ENCODE measurements around the gene FCGR3A. TPM values are rescaled to one million over a fixed set of nuclear protein-coding genes. Genes with fewer than 3 reads are reported as not detected.
"Not testable (repeated sequence)": the region's sequence is repeated elsewhere in the genome, so short reads cannot be mapped to it uniquely, and the experiment has no call there.

FCGR3A gene
- total and polyA plus RNA-seq, 2 of the 8 experiments (the other 6 are each of a cell fraction or from before 2014, with no cell fraction given): not detected

DNA sequence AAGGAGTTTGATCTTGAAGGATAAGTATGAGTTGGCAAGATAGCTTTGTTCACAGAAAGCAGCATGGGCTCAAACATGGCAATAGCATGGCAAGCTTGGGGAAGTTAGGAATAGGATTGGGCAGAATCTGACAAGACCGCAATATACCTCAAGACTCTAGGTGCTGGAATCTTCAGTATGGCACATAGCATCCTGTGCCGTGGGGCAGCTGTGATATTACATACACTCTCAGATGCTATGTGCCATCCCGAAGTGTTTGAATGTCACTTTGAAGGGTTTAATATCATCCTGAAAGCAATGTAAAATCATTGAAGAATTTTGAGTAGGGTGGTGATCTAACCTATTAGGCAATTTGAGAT is 17.0 kb upstream of the FCGR3A start:
- H4K5ac ChIP-seq (ENCODE audit: insufficient read length, low read depth, low read length); H3K79me1 ChIP-seq (ENCODE audit: low read depth, low read length); H4K8ac ChIP-seq (ENCODE audit: extremely low read depth, insufficient read depth, low read length); H4K91ac ChIP-seq (replicated peaks; ENCODE audit: insufficient read length, low read length); H3K79me2 ChIP-seq (ENCODE audit: control insufficient read depth in 1 of 2, insufficient read depth in 2 of 2, low read length in 2 of 2); H2BK5ac ChIP-seq (ENCODE audit: low read depth, low read length); H3K4ac ChIP-seq (replicated peaks; ENCODE audit: insufficient read length, low read depth, low read length); H2BK12ac ChIP-seq (ENCODE audit: low read depth, low read length); H2BK20ac ChIP-seq (ENCODE audit: low read length); H3K4me2 ChIP-seq (ENCODE audit: insufficient read depth in 1 of 2, low read depth in 2 of 2, low read length in 2 of 2); CTCF ChIA-PET (ENCODE audit: partially characterized antibody); H3K36me3 ChIP-seq (ENCODE audit: control insufficient read depth in 2 of 4, insufficient read depth in 4 of 4, low read length in 3 of 4); H3K14ac ChIP-seq (ENCODE audit: insufficient read length); DNase-seq (ENCODE audit: low read depth in 1 of 2, low spot score in 2 of 2); H2BK15ac ChIP-seq (ENCODE audit: low read length); H4K20me1 ChIP-seq (replicated peaks in 1 of 2; ENCODE audit: control insufficient read depth in 1 of 2, insufficient read depth in 2 of 2, low read length in 2 of 2); H3K9me3 ChIP-seq (ENCODE audit: insufficient read depth in 2 of 2, low read depth in 1 of 2, low read length in 1 of 2); FAIRE-seq; H3K27me3 ChIP-seq (replicated peaks in 1 of 4; ENCODE audit: control insufficient read depth in 3 of 4, extremely low read depth in 1 of 4, insufficient read depth in 3 of 4, low read length in 3 of 4); H3K18ac ChIP-seq (ENCODE audit: extremely low read depth, low read length); H3K23ac ChIP-seq (ENCODE audit: insufficient read length); H3K9ac ChIP-seq (replicated peaks in 1 of 4; ENCODE audit: extremely low read depth in 1 of 4, low read depth in 3 of 4, low read length in 3 of 4); H3K23me2 ChIP-seq (ENCODE audit: low read depth, low read length); H3K27ac ChIP-seq (ENCODE audit: low read depth, low read length); H3K56ac ChIP-seq (replicated peaks; ENCODE audit: insufficient read length, low read depth, low read length); POLR2A ChIA-PET (ENCODE audit: partially characterized antibody); H3K4me1 ChIP-seq (replicated peaks in 1 of 4; ENCODE audit: control insufficient read depth in 3 of 4, insufficient read depth in 4 of 4, low read length in 3 of 4); H3K4me3 ChIP-seq (ENCODE audit: extremely low read depth in 1 of 4, insufficient read depth in 2 of 4, low read depth in 3 of 4, low read length in 4 of 4); H2BK120ac ChIP-seq (replicated peaks; ENCODE audit: low read depth, low read length); H2AK5ac ChIP-seq (ENCODE audit: low read depth, low read length): not testable (repeated sequence)
- 100% methylated on average over 1 of the region's 3 CpGs; no CpG with 5 or more reads in 1 of the 2 experiments for WGBS, 2 experiments (ENCODE audit: extremely low coverage in 1 of 2, insufficient coverage in 1 of 2, insufficient read length in 1 of 2, insufficient replicate concordance in 2 of 2, low coverage in 1 of 2, low lambda C conversion rate in 2 of 2, missing lambda C conversion rate in 1 of 2)
- H2AFZ ChIP-seq (ENCODE audit: low read length): peak overlapping the region; percentile 89; the same call in 1 of the 2 replicates

DNA sequence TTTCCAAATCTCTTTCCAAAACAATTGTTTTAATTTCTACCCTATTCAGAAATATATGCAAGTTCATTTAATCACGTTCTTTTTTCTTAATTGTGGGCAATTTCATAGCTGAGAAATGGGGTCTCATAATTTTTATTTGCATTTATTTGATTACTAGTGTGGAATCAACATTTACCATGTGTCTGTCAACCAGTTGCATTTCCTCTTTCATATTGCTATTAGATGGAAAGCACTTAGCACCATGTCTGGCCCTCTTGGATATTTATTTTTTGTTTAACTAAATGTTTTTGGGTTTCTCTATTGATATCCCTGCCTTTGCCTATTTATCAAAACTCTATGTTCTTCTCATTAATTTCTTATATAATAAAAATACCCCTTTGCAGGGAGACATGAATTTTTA is 13.9 kb upstream of the FCGR3A start:
- POLR2A ChIA-PET (ENCODE audit: partially characterized antibody); H2BK15ac ChIP-seq (ENCODE audit: low read length); H2AFZ ChIP-seq (ENCODE audit: low read length); H3K27ac ChIP-seq (ENCODE audit: low read depth, low read length); H3K23ac ChIP-seq (ENCODE audit: insufficient read length); H3K18ac ChIP-seq (ENCODE audit: extremely low read depth, low read length); H3K4me2 ChIP-seq (ENCODE audit: insufficient read depth in 1 of 2, low read depth in 2 of 2, low read length in 2 of 2); H3K4me1 ChIP-seq (replicated peaks in 1 of 4; ENCODE audit: control insufficient read depth in 3 of 4, insufficient read depth in 4 of 4, low read length in 3 of 4); H3K27me3 ChIP-seq (replicated peaks in 1 of 4; ENCODE audit: control insufficient read depth in 3 of 4, extremely low read depth in 1 of 4, insufficient read depth in 3 of 4, low read length in 3 of 4); H3K79me1 ChIP-seq (ENCODE audit: low read depth, low read length); H4K8ac ChIP-seq (ENCODE audit: extremely low read depth, insufficient read depth, low read length); H3K4me3 ChIP-seq (ENCODE audit: extremely low read depth in 1 of 4, insufficient read depth in 2 of 4, low read depth in 3 of 4, low read length in 4 of 4); H2BK20ac ChIP-seq (ENCODE audit: low read length); H3K23me2 ChIP-seq (ENCODE audit: low read depth, low read length); H4K20me1 ChIP-seq (replicated peaks in 1 of 2; ENCODE audit: control insufficient read depth in 1 of 2, insufficient read depth in 2 of 2, low read length in 2 of 2); H3K36me3 ChIP-seq (ENCODE audit: control insufficient read depth in 2 of 4, insufficient read depth in 4 of 4, low read length in 3 of 4); H3K9ac ChIP-seq (replicated peaks in 1 of 4; ENCODE audit: extremely low read depth in 1 of 4, low read depth in 3 of 4, low read length in 3 of 4); H3K56ac ChIP-seq (replicated peaks; ENCODE audit: insufficient read length, low read depth, low read length); H2BK12ac ChIP-seq (ENCODE audit: low read depth, low read length); H4K5ac ChIP-seq (ENCODE audit: insufficient read length, low read depth, low read length); FAIRE-seq; H2AK5ac ChIP-seq (ENCODE audit: low read depth, low read length); H3K79me2 ChIP-seq (ENCODE audit: control insufficient read depth in 1 of 2, insufficient read depth in 2 of 2, low read length in 2 of 2); CTCF ChIA-PET (ENCODE audit: partially characterized antibody); H2BK120ac ChIP-seq (replicated peaks; ENCODE audit: low read depth, low read length); H3K14ac ChIP-seq (ENCODE audit: insufficient read length); H3K9me3 ChIP-seq (ENCODE audit: insufficient read depth in 2 of 2, low read depth in 1 of 2, low read length in 1 of 2); H3K4ac ChIP-seq (replicated peaks; ENCODE audit: insufficient read length, low read depth, low read length); H2BK5ac ChIP-seq (ENCODE audit: low read depth, low read length); H4K91ac ChIP-seq (replicated peaks; ENCODE audit: insufficient read length, low read length); DNase-seq (ENCODE audit: low read depth in 1 of 2, low spot score in 2 of 2): not testable (repeated sequence)
- 88% methylated on average over 1 of the region's 1 CpG; no CpG with 5 or more reads in 1 of the 2 experiments for WGBS, 2 experiments (ENCODE audit: extremely low coverage in 1 of 2, insufficient coverage in 1 of 2, insufficient read length in 1 of 2, insufficient replicate concordance in 2 of 2, low coverage in 1 of 2, low lambda C conversion rate in 2 of 2, missing lambda C conversion rate in 1 of 2)

Data from H1 (cell line).